ENCODE measurements around the gene SSU72. TPM values are rescaled to one million over a fixed set of nuclear protein-coding genes. Genes with fewer than 3 reads are reported as not detected.
"Not testable (repeated sequence)": the region's sequence is repeated elsewhere in the genome, so short reads cannot be mapped to it uniquely, and the experiment has no call there.

SSU72 gene
- total RNA-seq, 1 donor from 2014 or later: 118 TPM

DNA sequence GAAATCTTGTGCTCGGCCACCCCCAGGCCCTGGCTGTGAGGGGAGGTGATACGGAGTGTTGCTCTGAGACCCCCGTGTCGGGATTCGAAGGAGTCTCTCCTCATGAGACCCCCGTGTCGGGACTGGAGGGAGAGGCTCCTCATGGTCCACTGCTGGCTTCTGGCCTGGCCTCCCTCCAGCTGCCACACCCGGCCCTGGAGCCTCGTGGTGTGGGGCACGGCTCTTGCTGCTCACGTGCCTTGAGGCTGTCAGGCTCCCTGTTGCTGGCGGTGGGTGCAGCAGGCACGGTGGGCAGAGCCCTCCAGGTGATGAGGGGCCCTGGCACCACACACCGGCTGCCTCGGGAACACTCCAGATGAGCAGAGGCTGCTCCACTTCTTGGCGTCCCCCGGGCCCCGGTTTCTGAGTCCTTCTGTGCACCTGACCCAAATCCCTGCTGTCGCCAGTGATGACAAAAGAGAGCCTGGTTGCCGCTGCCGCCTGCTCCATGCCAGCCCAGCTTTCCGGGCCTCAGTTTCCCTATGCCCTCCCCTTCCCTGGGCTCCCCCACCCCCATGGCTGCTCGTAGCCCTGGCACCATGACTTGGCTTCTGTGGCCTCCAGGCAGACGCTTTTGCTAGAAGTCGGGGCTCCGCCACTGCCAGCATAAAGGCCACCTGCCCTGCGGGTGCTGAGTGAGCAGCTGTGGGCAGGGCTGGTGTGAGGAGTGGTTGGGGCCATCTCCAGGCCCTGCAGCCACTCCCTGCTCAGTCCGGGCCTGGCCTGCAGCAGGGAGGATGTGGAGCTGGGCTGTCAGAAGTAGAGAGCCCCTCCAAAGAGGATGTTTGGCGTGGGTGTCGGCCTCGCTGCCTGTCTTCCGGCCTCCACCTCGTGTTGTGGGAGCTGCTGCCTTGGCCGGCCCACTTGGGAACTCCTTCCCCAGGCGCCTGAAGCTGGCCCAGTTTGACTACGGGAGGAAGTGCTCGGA is 46.1 kb downstream of the SSU72 start:
- TF ChIP-seq, protein P1, sequence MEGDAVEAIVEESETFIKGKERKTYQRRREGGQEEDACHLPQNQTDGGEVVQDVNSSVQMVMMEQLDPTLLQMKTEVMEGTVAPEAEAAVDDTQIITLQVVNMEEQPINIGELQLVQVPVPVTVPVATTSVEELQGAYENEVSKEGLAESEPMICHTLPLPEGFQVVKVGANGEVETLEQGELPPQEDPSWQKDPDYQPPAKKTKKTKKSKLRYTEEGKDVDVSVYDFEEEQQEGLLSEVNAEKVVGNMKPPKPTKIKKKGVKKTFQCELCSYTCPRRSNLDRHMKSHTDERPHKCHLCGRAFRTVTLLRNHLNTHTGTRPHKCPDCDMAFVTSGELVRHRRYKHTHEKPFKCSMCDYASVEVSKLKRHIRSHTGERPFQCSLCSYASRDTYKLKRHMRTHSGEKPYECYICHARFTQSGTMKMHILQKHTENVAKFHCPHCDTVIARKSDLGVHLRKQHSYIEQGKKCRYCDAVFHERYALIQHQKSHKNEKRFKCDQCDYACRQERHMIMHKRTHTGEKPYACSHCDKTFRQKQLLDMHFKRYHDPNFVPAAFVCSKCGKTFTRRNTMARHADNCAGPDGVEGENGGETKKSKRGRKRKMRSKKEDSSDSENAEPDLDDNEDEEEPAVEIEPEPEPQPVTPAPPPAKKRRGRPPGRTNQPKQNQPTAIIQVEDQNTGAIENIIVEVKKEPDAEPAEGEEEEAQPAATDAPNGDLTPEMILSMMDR (IDR thresholded peaks at IDR 0.05; ENCODE audit: unreplicated experiment): no peak
- H3K4me1 Mint-ChIP-seq (ENCODE audit: low read depth): no peaks in the 10 kb centered on the region
- no peak overlapping the region for H3K27ac Mint-ChIP-seq
- peaks cover 19% of the 10 kb centered on the region for H3K36me3 Mint-ChIP-seq (ENCODE audit: insufficient read depth)
- no peak overlapping the region for H3K4me3 Mint-ChIP-seq (ENCODE audit: low read depth)
- no peak for DNase-seq (ENCODE audit: low spot score, unreplicated experiment)
- H3K27me3 Mint-ChIP-seq: no peaks in the 10 kb centered on the region
- peaks cover 5% of the 10 kb centered on the region for H3K9me3 Mint-ChIP-seq (ENCODE audit: low read depth)

DNA sequence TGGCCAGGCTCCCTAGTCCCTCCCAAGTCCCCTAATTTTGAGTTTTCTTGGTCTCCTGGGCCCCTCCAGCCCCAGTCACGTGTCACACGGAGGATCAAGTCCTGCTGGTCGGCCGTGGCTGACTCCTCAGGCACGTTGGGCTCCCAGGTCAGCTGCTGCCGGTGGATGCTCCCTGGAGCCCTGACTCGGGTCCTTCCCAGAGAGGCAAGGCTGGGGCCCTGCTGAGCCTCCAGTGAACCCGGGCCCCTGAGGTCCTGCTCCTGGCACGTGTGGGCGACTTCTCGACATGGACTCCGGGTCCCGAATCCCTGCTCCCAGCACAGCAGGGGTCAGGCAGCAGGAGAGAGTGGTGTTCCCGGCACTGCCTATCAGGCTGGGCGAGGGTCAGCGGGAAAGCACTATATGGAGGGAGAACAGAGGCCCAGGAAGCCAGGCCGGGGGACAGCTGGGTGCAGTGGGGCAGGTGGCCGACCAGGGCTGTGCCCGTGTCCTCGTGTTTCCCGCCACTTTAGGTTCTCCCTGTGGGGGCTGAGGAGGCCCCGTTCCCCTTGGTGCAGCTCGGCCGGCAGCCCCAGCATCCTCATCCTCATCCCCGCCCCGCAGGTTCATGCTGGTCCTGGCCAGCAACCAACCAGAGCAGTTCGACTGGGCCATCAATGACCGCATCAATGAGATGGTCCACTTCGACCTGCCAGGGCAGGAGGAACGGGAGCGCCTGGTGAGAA is 47.4 kb downstream of the SSU72 start:
- TF ChIP-seq, protein P1 (IDR thresholded peaks at IDR 0.05; ENCODE audit: unreplicated experiment): no peak
- DNase-seq (ENCODE audit: low spot score, unreplicated experiment): no peak
- H3K27ac Mint-ChIP-seq: no peak overlapping the region
- H3K4me1 Mint-ChIP-seq (ENCODE audit: low read depth): no peaks in the 10 kb centered on the region
- peaks cover 19% of the 10 kb centered on the region for H3K36me3 Mint-ChIP-seq (ENCODE audit: insufficient read depth)
- no peak overlapping the region for H3K4me3 Mint-ChIP-seq (ENCODE audit: low read depth)
- peaks cover 5% of the 10 kb centered on the region for H3K9me3 Mint-ChIP-seq (ENCODE audit: low read depth)
- no peaks in the 10 kb centered on the region for H3K27me3 Mint-ChIP-seq

DNA sequence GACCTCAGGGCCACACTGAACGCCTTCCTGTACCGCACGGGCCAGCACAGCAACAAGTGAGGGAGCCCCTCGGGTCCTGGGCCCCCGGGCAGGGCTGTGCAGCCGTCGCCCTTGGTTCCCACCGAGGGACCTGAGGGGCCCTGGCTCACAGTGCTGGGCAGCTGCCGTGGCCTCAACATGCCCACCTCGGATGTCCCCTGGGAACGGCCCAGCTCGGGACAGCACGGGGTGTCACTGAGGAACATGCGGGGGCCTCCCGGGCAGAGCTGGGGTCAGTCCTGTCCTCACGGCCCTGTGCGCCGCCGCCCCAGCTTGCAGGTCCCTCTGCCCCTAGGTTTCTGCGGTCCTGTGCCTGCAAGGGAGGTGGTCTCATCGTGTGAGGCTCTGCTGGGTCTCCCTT is 48.2 kb downstream of the SSU72 start:
- not testable (repeated sequence) for DNase-seq (ENCODE audit: low spot score, unreplicated experiment); H3K4me1 Mint-ChIP-seq (ENCODE audit: low read depth); H3K27me3 Mint-ChIP-seq; H3K4me3 Mint-ChIP-seq (ENCODE audit: low read depth); H3K9me3 Mint-ChIP-seq (ENCODE audit: low read depth); H3K27ac Mint-ChIP-seq
- peaks cover 14% of the 10 kb centered on the region for H3K36me3 Mint-ChIP-seq (ENCODE audit: insufficient read depth)

DNA sequence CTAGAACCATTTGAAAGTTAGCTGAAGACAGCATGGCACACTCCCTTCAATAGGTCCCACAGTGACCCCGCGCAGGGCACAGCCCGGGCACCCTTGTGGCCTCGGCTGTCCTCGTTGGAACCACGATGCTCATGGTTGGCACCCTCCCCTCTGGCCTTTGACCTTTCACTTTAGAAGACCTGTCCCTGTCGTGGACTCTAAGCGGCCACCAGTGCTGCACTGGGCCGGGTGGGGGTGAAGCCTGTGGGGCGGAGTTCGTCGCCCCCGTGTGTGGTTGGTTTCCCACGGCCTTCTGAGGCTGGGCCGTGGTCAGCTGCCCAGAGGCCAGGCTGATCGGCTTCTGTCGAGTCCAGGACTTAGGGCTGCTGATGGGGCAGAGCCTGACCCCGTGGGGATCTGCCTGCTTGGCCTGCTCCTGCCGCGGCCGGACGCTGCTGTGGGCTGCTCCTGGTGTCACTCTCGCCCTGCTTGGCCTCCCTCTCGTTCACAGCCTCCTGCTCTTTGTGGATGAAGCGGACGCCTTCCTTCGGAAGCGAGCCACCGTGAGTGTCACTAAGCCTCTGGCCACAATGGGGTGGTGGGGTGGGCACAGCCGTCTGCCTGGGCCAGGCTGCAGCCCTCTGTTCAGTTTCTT is 49.8 kb downstream of the SSU72 start:
- not testable (repeated sequence) for H3K27me3 Mint-ChIP-seq; H3K4me3 Mint-ChIP-seq (ENCODE audit: low read depth); H3K4me1 Mint-ChIP-seq (ENCODE audit: low read depth); DNase-seq (ENCODE audit: low spot score, unreplicated experiment); H3K36me3 Mint-ChIP-seq (ENCODE audit: insufficient read depth); H3K9me3 Mint-ChIP-seq (ENCODE audit: low read depth); H3K27ac Mint-ChIP-seq

DNA sequence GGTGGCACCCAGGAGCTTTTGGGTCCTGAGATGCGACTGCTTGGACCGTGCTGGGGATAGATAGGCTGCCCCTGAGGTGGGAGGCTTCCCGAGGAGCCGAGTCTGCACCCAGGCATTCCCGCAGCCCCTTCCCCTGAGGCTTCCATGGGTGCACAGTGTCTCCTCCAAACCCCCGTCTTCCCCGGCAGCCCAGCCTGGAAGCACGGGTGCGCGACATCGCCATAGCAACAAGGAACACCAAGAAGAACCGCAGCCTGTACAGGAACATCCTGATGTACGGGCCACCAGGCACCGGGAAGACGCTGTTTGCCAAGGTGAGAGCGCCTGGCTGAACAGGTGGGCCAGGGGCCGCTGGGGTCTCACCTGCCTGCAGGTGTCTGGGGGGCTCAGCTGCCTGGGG is 51.0 kb downstream of the SSU72 start:
- not testable (repeated sequence) for DNase-seq (ENCODE audit: low spot score, unreplicated experiment); H3K27me3 Mint-ChIP-seq; H3K9me3 Mint-ChIP-seq (ENCODE audit: low read depth); H3K4me1 Mint-ChIP-seq (ENCODE audit: low read depth); H3K36me3 Mint-ChIP-seq (ENCODE audit: insufficient read depth); H3K4me3 Mint-ChIP-seq (ENCODE audit: low read depth); H3K27ac Mint-ChIP-seq

DNA sequence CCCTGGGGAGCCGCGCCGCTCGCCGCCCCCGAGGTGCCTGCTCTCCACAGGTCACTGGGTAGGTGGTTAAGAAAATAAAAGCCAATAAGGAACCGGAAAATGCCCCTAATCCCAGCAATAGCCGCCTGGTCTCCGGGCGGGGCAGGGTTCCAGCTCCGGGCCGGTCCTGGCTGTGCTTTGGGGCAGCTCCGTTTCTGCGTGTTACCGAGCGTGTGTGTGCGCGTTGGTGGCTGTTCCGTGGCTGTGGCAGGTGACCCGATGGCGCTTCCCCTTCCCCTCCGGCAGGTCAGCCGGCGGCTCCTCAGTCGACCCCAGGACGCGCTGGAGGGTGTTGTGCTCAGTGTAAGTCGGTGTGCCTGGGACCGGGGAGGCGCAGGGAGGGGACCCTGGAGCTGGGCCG is 51.4 kb downstream of the SSU72 start:
- DNase-seq (ENCODE audit: low spot score, unreplicated experiment); H3K9me3 Mint-ChIP-seq (ENCODE audit: low read depth); H3K4me3 Mint-ChIP-seq (ENCODE audit: low read depth); H3K27me3 Mint-ChIP-seq; H3K36me3 Mint-ChIP-seq (ENCODE audit: insufficient read depth); H3K27ac Mint-ChIP-seq; H3K4me1 Mint-ChIP-seq (ENCODE audit: low read depth): not testable (repeated sequence)

DNA sequence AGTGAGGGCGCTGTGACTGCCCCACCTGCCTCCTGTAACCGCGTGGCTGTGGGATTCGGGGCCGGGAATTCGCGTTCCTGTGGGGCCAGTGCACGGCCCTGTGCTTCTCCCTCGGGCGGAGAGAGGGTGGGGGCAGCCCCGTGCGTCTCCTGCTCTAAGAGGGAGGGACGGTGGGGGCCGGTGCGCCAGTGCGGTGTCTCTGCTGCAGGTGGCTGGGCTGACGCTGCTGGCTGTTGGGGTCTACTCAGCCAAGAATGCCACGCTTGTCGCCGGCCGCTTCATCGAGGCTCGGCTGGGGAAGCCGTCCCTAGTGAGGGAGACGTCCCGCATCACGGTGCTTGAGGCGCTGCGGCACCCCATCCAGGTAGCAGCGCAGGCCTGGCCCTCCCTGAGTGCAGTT is 52.1 kb downstream of the SSU72 start:
- H3K4me1 Mint-ChIP-seq (ENCODE audit: low read depth); H3K36me3 Mint-ChIP-seq (ENCODE audit: insufficient read depth): not testable (repeated sequence)

More for the DNA sequence above, 52.1 kb downstream of the SSU72 start:
- H3K4me3 Mint-ChIP-seq (ENCODE audit: low read depth); H3K9me3 Mint-ChIP-seq (ENCODE audit: low read depth); H3K27ac Mint-ChIP-seq; H3K27me3 Mint-ChIP-seq; DNase-seq (ENCODE audit: low spot score, unreplicated experiment): not testable (repeated sequence)

Measured in progenitor cell of endocrine pancreas (in vitro differentiated cells).